ENCODE results near the gene PANX2. TPM values are rescaled to one million over a fixed set of nuclear protein-coding genes. Genes with fewer than 3 reads are reported as not detected.

Gene PANX2
- 5.7 to 8.5 TPM (median 6.9 TPM) in 5 replicates for total RNA-seq (2022; extraction: Qiagen RNA extraction; ENCODE audit: low read depth)

DNA sequence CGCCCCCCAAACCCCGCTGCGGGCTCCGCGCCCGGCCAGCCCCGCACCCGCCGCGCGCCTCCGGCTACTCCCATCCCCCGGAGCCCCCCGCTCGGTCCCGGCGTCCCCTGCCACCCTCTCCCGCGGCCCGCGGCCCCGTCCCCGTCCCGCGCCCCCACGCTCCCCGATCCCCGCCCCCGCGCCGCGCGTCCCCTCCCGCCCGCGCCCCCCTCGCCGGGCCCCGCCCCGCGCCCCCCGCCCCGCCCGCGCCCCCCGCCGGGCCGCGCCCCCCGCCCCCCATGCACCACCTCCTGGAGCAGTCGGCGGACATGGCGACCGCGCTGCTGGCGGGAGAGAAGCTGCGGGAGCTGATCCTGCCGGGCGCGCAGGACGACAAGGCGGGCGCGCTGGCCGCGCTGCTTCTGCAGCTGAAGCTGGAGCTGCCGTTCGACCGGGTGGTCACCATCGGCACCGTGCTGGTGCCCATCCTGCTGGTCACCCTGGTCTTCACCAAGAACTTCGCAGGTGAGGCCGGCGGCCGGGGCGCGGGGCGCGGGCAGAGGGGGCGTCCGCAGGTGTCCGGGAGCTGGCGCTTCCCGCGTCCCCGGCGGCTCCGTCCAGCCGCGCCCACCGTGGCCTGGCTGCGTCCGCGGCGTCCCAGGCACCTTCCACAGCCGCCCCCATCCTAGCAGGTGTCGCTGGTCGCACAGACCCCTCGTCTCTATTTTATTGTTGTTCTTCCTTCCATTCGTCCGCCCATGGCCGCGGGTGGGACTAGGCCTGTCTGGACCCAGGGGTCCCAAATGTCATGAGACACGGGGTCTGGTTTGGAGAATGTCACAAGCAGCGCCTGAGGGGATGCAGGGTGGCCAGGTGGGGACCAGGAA lies at the start of gene PANX2:
Gene PANX2, plus strand, starts transcription at position 279 of the 866 bp plus-strand sequence. Its CDS starts 0 bp downstream, at position 279.

DNA sequence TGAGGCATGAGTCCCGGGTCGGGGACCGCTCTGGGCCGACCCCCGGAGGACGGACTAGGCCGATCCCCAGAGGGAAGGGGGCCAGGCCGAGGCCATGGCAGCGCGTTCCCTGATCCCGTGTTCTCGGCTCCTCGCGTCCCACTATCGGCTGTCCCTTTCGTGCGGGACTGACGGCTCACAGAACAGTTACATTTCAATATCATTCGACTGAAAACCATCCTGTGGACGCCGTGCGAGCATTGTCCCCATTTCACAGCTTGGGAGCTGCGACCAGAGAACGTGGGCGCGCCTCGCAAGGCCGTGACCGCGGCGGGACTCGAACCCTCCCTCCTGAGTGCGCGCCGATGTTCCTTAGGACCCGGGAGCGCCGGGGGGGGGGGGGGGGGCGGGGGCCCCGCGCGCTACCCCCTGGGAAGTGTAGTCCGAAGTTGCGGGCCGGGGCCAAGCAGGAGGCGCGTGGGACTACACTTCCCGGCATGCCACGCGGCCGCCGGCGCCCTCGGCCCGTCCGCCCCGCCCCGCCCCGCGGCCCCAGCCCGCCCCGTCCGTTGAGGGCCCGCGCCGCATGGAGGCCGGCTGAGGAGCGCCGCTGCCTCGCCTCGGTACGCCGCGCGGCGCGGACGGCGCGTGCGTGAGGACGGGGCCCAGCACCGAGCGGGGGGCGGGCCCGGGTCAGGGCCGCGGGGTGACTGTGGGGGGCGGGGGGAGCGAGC lies 15.0 kb downstream of the PANX2 start, which contains the start of gene TRABD:
Gene TRABD, plus strand, starts transcription at position 539 of the 713 bp plus-strand sequence. CDS start 7,148 bp downstream, outside the sequence.

GRCh38 chr22:50200461-50201190 lies 30.1 kb downstream of the PANX2 start, which contains the start of gene SELENOO:
SELENOO (plus strand) TSS chr22:50201011; CDS start chr22:50201037, 26 bp downstream.

Other genes with a start within 250 kb of the PANX2 start
- 21.6 to 43.2 TPM (median 37.1 TPM) in 5 replicates for gene PIM3, start 210.0 kb upstream of the PANX2 start, total RNA-seq (2022; extraction: Qiagen RNA extraction; ENCODE audit: low read depth)
- 0.02 TPM in 1 of 5 replicates, not detected in the others for gene IL17REL, start 158.0 kb upstream of the PANX2 start, total RNA-seq (2022; extraction: Qiagen RNA extraction; ENCODE audit: low read depth)
- not detected in 5 replicates for gene TTLL8, start 112.4 kb upstream of the PANX2 start, total RNA-seq (2022; extraction: Qiagen RNA extraction; ENCODE audit: low read depth)
- 0.05 to 0.06 TPM in 2 of 5 replicates, not detected in the others for gene MLC1, start 85.3 kb upstream of the PANX2 start, total RNA-seq (2022; extraction: Qiagen RNA extraction; ENCODE audit: low read depth)
- gene MOV10L1, start 80.7 kb upstream of the PANX2 start, total RNA-seq (2022; extraction: Qiagen RNA extraction; ENCODE audit: low read depth), result not detected in 5 replicates
- 21.0 to 39.4 TPM (median 33.3 TPM) in 5 replicates for gene TRABD, start 15.2 kb downstream of the PANX2 start, total RNA-seq (2022; extraction: Qiagen RNA extraction; ENCODE audit: low read depth)
- 12.7 to 21.3 TPM (median 18.0 TPM) in 5 replicates for gene SELENOO, start 30.3 kb downstream of the PANX2 start, total RNA-seq (2022; extraction: Qiagen RNA extraction; ENCODE audit: low read depth)
- gene TUBGCP6, start 74.3 kb downstream of the PANX2 start, total RNA-seq (2022; extraction: Qiagen RNA extraction; ENCODE audit: low read depth), result 5.7 to 11.4 TPM (median 9.5 TPM) in 5 replicates
- gene HDAC10, start 80.5 kb downstream of the PANX2 start, total RNA-seq (2022; extraction: Qiagen RNA extraction; ENCODE audit: low read depth), result 6.3 to 11.7 TPM (median 9.3 TPM) in 5 replicates
- gene MAPK12, start 91.0 kb downstream of the PANX2 start, total RNA-seq (2022; extraction: Qiagen RNA extraction; ENCODE audit: low read depth), result 17.6 to 25.8 TPM (median 22.1 TPM) in 5 replicates
- 4.2 to 7.2 TPM (median 6.6 TPM) in 5 replicates for gene MAPK11, start 99.6 kb downstream of the PANX2 start, total RNA-seq (2022; extraction: Qiagen RNA extraction; ENCODE audit: low read depth)
- 85.8 to 126 TPM (median 108 TPM) in 5 replicates for gene PLXNB2, start 136.9 kb downstream of the PANX2 start, total RNA-seq (2022; extraction: Qiagen RNA extraction; ENCODE audit: low read depth)
- gene DENND6B, start 156.3 kb downstream of the PANX2 start, total RNA-seq (2022; extraction: Qiagen RNA extraction; ENCODE audit: low read depth), result 2.1 to 3.3 TPM (median 2.7 TPM) in 5 replicates
- 9.1 to 13.3 TPM (median 12.2 TPM) in 5 replicates for gene PPP6R2, start 172.6 kb downstream of the PANX2 start, total RNA-seq (2022; extraction: Qiagen RNA extraction; ENCODE audit: low read depth)